K562 (cell line): ENCODE results near the gene ABLIM2. TPM values are rescaled to one million over a fixed set of nuclear protein-coding genes. Genes with fewer than 3 reads are reported as not detected.

Experiments
- BDP1 ChIP-seq: IDR thresholded peaks from 3 replicates; pipeline ENCODE4 v1.6.1; 2011; ENCODE audit not compliant: insufficient read length, insufficient read depth
- ELK3 ChIP-seq: fragments of 450-650 bp; formaldehyde crosslinking; IDR thresholded peaks from 2 replicates; pipeline ENCODE4 v1.4.0; 2020; ENCODE audit warnings: mild to moderate bottlenecking
- ETS2 ChIP-seq: IDR thresholded peaks from 2 replicates; pipeline ENCODE4 v1.6.1; 2016; ENCODE audit warnings: borderline replicate concordance, missing genetic modification characterization, mild to moderate bottlenecking, moderate library complexity, missing compliant biosample characterization; ENCODE audit not compliant: poor library complexity, severe bottlenecking
- HDAC3 ChIP-seq: fragments of 450-650 bp; IDR thresholded peaks from 2 replicates; pipeline ENCODE4 v1.6.1; 2018; ENCODE audit warnings: borderline replicate concordance, mild to moderate bottlenecking, moderate library complexity; ENCODE audit not compliant: partially characterized antibody
- JUNB ChIP-seq: fragments of 450-650 bp; formaldehyde crosslinking; conservative IDR thresholded peaks from 2 replicates; pipeline ENCODE4 v1.4.0; 2020; ENCODE audit warnings: mild to moderate bottlenecking
- NCOA4 ChIP-seq: fragments of 450-650 bp; IDR thresholded peaks from 2 replicates; pipeline ENCODE4 v1.6.1; 2018; ENCODE audit warnings: mild to moderate bottlenecking; ENCODE audit not compliant: partially characterized antibody
- NR2C1 ChIP-seq, 2 experiments: fragments of 450-650 bp; IDR thresholded peaks; 2 replicates each; pipeline ENCODE4 v1.6.1; 2017; ENCODE audit warnings: mild to moderate bottlenecking in 2 of 2, antibody characterized with exemption in 1 of 2, inconsistent platforms in 1 of 2, missing compliant biosample characterization in 1 of 2, missing genetic modification characterization in 1 of 2
- PCBP2 ChIP-seq: fragments of 200-400 bp; formaldehyde crosslinking; IDR thresholded peaks from 2 replicates; pipeline ENCODE4 v1.6.1; 2018; ENCODE audit warnings: low read length, low read depth, mild to moderate bottlenecking, moderate library complexity; ENCODE audit not compliant: poor library complexity, severe bottlenecking
- RBFOX2 ChIP-seq: fragments of 200-400 bp; formaldehyde crosslinking; IDR thresholded peaks from 2 replicates; pipeline ENCODE4 v1.6.1; 2017; ENCODE audit warnings: low read depth, mild to moderate bottlenecking, low read length, moderate library complexity
- TRIM24 ChIP-seq, 2 experiments: fragments of 450-650 bp; IDR thresholded peaks; 2 replicates each; pipeline ENCODE4 v1.6.1; 2016
- TSHZ1 ChIP-seq: fragments of 250-450 bp; sonication (Bioruptor Pico); IDR thresholded peaks from 2 replicates; pipeline ENCODE4 v1.4.0; 2020; ENCODE audit warnings: mild to moderate bottlenecking, moderate library complexity
- ZBTB17 ChIP-seq: fragments of 450-650 bp; formaldehyde crosslinking; IDR thresholded peaks from 2 replicates; pipeline ENCODE4 v1.4.0; 2020; ENCODE audit warnings: mild to moderate bottlenecking
- ZBTB33 ChIP-seq: sonication (generic); formaldehyde crosslinking; IDR thresholded peaks from 2 replicates; pipeline ENCODE4 v1.8.1; 2023; ENCODE audit warnings: mild to moderate bottlenecking, missing genetic modification reagents
- ZNF280A ChIP-seq: fragments of 450-650 bp; IDR thresholded peaks from 2 replicates; pipeline ENCODE4 v1.6.1; 2018; ENCODE audit warnings: mild to moderate bottlenecking, low read depth; ENCODE audit not compliant: partially characterized antibody
- ZNF398 ChIP-seq: fragments of 250-450 bp; sonication (Bioruptor Pico); IDR thresholded peaks from 2 replicates; pipeline ENCODE4 v1.8.0; 2021; ENCODE audit warnings: moderate library complexity, mild to moderate bottlenecking, inconsistent platforms
- ZNF431 ChIP-seq: sonication (generic); formaldehyde crosslinking; IDR thresholded peaks from 2 replicates; pipeline ENCODE4 v1.8.0; 2022; ENCODE audit warnings: mild to moderate bottlenecking, missing genetic modification reagents
- ZNF551 ChIP-seq: fragments of 250-450 bp; sonication (Bioruptor Pico); IDR thresholded peaks from 2 replicates; pipeline ENCODE4 v1.5.0; 2021; ENCODE audit warnings: mild to moderate bottlenecking, moderate library complexity
- polyA plus RNA-seq, 8 experiments: library from polyadenylated mRNA; depleted of rRNA in 4 of 8; stranded (reverse) in 5 of 8; unstranded in 3 of 8; fragments of >200 nt; fragmentation: Nextera tagmentation in 2 of 8; fragmentation: Illumina TruSeq in 1 of 8; extraction: Ambion mirVana in 2 of 8; extraction: Trizol in 1 of 8; gene quantifications; 2 replicates each; pipeline versions ENCODE4 v1.2.1 to v1.2.3, GENCODE V29; 2011 to 2014; ENCODE audit warnings: inconsistent platforms in 1 of 8, missing spikeins in 1 of 8
- total RNA-seq, 7 experiments: library from RNA; depleted of rRNA in 6 of 7; stranded (reverse); fragments of >200 nt in 6 of 7; fragmentation: Illumina TruSeq in 2 of 7; extraction: Trizol in 2 of 7; gene quantifications; 2 replicates each; pipeline versions ENCODE4 v1.2.1 to v1.2.3, GENCODE V29; 2011 to 2021; ENCODE audit warnings: low replicate concordance in 1 of 7

ABLIM2 gene
- total and polyA plus RNA-seq, 9 of the 15 experiments (the other 6 are each of a cell fraction or from before 2014, with no cell fraction given): not detected

- TF ChIP-seq ZNF398 (CRISPR knock-in tag): no peak
- TF ChIP-seq NCOA4: no peak
- peak in 1 of 2 experiments; percentile 18; a peak in 1 of 4 replicates for TF ChIP-seq TRIM24 (IDR thresholded peaks at IDR 0.05)
- 0 out of 2 replicates have a peak, but pooled peaks have one; percentile 31 for TF ChIP-seq TSHZ1 (CRISPR knock-in tag)
- TF ChIP-seq RBFOX2: peak; percentile 69
- no peak for TF ChIP-seq HDAC3
- TF ChIP-seq NR2C1 (IDR thresholded peaks at IDR 0.05): no peak
- no peak for TF ChIP-seq NR2C1 (tag; IDR thresholded peaks at IDR 0.05)
- no peak for TF ChIP-seq PCBP2
- no peak for TF ChIP-seq BDP1
- TF ChIP-seq ZNF431 (CRISPR knock-in tag): no peak
- TF ChIP-seq ZNF280A: no peak
- TF ChIP-seq ELK3 (CRISPR knock-in tag): no peak
- TF ChIP-seq ZBTB33 (CRISPR knock-in tag): no peak; the same call in 1 of the 2 replicates
- TF ChIP-seq ZNF551 (CRISPR knock-in tag): no peak
- no peak for TF ChIP-seq ETS2 (tag)
- no peak for TF ChIP-seq JUNB (CRISPR knock-in tag)
- 0 out of 2 replicates have a peak, but pooled peaks have one; percentile 11 for TF ChIP-seq ZBTB17
Observed at GRCh38 chr4:8200302-8200975, 41.8 kb upstream of the ABLIM2 start (continued).
